ENCODE results near the gene NPIPA2.
"Not testable (repeated sequence)": the region's sequence is repeated elsewhere in the genome, so short reads cannot be mapped to it uniquely, and the experiment has no call there.

The NPIPA2 gene

DNA sequence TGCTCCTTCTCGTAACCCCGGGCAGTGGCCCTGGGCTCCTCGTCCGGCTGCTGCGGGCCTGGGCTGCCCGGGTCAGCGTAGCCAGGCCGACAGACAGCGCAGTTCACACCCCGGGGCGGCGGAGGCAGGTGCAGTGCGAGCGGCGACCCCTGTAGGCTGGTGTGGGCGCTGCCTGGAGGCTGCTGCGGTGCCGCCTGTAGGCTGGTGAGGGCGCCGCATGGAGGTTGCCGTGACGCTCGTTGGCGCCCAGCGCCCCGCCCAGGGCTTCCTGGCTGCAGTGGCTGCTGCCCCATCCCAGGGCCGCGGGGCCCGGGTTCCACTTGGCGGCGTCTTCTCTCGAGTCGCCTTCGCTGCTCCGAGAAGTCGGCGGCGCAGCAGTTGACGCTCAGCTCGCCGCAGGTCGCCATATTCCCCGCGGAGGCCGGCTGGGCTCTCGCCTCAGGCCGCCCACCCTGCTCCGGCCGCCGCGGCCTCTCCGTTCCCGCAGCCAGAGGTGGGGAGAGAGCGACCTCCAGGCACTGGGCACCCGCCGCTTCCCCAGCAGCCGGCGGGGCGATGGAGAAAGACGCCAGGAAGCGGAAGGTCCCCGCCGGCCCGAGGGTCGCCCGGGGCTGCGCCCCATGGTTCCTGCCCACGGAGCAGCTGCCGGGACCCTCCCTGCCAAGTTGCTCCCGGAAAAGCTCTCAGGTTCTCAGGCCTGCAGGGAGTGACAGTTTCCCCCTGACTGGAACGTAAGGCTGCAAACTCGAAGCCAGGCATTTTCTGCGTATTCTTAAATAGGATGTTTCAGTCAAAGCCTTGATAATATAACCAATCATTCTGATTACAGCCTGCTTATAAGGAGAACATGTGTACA, at the start of gene NPIPA2:
Gene NPIPA2 (plus strand): TSS at position 261 of the 856 bp plus-strand sequence. CDS start 5,533 bp downstream, outside the sequence.
- not testable (repeated sequence) for H3K4me3 ChIP-seq (ENCODE audit: low read depth, low read length)

DNA sequence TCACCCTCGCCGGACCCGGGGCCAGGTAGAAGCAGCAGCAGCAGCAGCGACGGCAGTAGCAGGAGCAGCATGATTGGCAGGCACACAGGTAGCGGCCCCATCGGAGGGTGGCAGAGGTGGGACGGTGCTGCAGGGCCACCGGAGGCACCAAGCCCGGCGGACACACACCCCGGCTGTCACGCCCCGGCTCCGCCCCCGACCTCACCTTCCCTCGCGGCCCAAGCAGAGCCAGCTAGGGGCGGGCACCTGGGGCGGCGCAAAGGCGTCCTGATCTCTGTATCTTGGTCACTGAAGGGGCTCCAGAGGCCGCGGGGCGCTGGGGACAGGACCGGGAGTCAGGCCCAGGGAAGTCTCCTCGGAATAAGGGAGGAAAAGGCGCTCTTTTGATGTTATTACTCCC, 48.2 kb upstream of the NPIPA2 start, which contains the start of gene PLA2G10:
Gene PLA2G10 (minus strand): TSS at position 180 of the 400 bp plus-strand sequence. CDS start 79 bp downstream, at position 101.
- not testable (repeated sequence) for H3K4me3 ChIP-seq (ENCODE audit: low read depth, low read length)

DNA sequence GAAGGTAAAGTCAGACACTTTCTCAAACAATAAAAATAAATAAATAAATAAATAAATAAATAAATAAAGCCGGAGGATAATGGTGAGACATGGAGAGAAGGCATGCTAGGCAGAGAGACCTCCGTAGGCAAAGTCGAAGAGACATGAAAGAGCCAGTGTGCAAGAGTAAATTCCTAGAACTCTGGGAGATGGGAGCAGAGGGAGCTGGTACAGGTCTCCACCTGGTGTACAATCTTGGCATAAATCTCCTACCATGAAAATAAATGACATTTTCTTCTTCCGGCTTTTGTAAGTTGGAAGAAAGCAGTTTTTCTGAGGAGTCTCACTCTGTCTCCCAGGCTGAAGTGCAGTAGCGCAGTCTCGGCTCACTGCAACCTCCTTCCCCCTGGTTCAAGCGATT, 40.5 kb upstream of the NPIPA2 start:
- H3K4me3 ChIP-seq (ENCODE audit: low read depth, low read length) = not testable (repeated sequence)

DNA sequence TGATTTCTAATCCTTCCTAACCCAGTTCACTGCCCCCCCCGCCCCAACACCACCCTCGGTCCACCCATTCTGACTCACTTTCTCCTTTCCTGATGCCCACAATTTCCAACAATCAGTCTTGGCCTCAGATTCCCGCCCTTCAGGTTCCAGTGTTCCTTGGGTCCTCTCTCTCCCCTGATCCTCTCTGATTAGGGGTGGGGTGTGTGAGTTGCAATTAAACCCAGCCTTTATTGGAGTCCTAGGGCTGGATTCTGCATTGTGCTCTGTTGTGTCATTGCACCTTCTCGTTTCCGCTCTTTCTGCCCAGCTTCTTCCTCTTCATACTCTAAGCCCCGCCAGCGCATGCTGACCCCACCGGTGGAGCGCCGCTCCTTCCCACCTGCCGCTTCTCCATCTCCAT, 39.7 kb upstream of the NPIPA2 start:
- not testable (repeated sequence) for H3K4me3 ChIP-seq (ENCODE audit: low read depth, low read length)

GRCh38 chr16:14703156-14704011, 38.9 kb upstream of the NPIPA2 start, which contains the start of gene NPIPA3:
TSS of gene NPIPA3 (plus strand) at chr16:14703411. CDS start at chr16:14708944, 5,533 bp downstream.
- not testable (repeated sequence) for H3K4me3 ChIP-seq (ENCODE audit: low read depth, low read length)

DNA sequence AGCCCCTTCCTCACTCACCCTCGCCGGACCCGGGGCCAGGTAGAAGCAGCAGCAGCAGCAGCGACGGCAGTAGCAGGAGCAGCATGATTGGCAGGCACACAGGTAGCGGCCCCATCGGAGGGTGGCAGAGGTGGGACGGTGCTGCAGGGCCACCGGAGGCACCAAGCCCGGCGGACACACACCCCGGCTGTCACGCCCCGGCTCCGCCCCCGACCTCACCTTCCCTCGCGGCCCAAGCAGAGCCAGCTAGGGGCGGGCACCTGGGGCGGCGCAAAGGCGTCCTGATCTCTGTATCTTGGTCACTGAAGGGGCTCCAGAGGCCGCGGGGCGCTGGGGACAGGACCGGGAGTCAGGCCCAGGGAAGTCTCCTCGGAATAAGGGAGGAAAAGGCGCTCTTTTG, 9.1 kb upstream of the NPIPA2 start:
- H3K4me3 ChIP-seq (ENCODE audit: low read depth, low read length) = not testable (repeated sequence)

DNA sequence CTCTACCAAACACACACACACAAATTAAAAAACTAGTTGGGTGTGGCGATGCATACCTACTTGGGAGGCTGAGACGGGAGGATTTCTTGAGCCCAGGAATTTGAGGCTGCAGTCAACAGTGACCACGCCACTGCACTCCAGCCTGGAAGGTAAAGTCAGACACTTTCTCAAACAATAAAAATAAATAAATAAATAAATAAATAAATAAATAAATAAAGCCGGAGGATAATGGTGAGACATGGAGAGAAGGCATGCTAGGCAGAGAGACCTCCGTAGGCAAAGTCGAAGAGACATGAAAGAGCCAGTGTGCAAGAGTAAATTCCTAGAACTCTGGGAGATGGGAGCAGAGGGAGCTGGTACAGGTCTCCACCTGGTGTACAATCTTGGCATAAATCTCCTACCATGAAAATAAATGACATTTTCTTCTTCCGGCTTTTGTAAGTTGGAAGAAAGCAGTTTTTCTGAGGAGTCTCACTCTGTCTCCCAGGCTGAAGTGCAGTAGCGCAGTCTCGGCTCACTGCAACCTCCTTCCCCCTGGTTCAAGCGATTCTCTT, 1.4 kb upstream of the NPIPA2 start:
- H3K4me3 ChIP-seq (ENCODE audit: low read depth, low read length) = not testable (repeated sequence)

- H3K4me3 ChIP-seq (ENCODE audit: low read depth, low read length) = not testable (repeated sequence)
Measured at GRCh38 chr16:14741794-14742193, 539 bp upstream of the NPIPA2 start.

DNA sequence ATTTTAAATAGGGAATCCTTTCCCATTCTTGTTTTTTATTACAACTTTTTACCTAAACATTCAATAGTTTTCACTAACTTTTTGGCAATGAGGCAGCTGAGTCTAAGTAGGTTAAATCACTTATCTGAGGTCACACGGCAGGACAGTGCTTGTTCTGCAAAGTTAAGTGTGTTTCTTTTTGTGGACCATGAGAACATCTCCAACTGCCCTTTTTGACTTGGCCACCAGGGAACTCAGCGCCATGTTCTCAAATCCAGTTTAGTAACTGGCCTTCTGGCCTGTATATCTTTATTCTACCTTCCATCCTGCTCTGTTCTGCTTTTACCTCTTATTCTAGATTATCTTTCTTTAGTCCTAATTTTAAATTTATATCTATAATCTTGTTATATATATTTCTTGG, 31.3 kb downstream of the NPIPA2 start:
- H3K4me3 ChIP-seq (ENCODE audit: low read depth, low read length) = not testable (repeated sequence)

DNA sequence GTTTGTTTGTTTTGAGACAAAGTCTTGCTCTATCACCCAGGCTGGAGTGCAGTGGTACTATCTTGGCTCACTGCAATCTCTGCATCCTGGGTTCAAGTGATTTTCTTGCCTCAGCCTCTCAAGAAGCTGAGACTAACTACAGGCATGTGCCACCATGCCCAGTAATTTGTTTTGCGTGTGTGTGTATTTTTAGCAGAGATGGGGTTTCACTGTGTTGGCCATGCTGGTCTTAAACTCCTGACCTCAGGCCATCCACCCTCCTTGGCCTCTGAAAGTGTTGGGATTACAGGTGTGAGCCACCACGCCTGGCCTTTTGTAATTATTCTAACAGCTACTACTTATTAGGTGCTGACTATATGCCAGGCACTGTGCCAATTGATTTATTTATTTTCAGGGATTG, 33.3 kb downstream of the NPIPA2 start:
- H3K4me3 ChIP-seq (ENCODE audit: low read depth, low read length) = not testable (repeated sequence)

GRCh38 chr16:14776763-14777162, 34.4 kb downstream of the NPIPA2 start:
- not testable (repeated sequence) for H3K4me3 ChIP-seq (ENCODE audit: low read depth, low read length)

GRCh38 chr16:14779368-14779877, 37.1 kb downstream of the NPIPA2 start:
- not testable (repeated sequence) for H3K4me3 ChIP-seq (ENCODE audit: low read depth, low read length)

DNA sequence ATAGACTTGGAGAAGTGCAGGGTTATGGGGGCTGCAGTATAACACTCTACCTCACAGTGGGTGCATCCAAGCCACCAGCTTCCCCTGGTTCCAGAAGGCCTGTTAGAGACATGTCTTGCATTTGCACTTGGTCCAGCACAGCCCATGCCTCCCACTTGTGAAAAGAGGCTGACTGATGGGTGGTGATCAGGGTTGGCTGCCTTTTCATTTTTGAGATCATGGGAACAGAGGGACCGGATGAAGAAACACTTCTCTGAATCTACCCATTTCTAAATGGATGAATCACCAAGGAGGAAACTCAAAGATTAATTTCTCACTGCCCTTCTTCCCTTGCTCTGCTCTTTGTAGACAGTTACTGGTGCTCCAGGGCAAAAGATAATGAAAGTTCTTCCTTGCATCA, 43.8 kb downstream of the NPIPA2 start:
- not testable (repeated sequence) for H3K4me3 ChIP-seq (ENCODE audit: low read depth, low read length)

DNA sequence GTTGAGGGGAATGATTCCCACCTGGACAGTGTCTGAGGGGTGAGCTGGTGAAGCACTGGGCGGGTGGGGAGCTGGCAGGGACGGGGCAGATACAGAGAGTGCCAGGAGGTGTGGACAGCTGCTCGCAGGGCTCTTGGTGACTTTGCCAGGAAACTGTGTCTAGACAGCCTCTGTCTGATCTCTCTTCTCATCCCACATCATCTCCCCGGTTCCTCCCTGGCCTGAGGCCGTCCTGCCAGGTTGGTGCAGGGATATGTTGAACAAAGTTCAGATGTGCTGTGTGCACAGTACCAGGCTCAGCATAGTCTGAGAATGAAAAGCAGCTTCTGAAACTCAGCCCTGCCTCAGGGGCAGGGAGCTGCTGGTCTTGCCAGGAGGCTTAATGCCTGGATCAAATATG, 47.2 kb downstream of the NPIPA2 start:
- H3K4me3 ChIP-seq (ENCODE audit: low read depth, low read length) = not testable (repeated sequence)

DNA sequence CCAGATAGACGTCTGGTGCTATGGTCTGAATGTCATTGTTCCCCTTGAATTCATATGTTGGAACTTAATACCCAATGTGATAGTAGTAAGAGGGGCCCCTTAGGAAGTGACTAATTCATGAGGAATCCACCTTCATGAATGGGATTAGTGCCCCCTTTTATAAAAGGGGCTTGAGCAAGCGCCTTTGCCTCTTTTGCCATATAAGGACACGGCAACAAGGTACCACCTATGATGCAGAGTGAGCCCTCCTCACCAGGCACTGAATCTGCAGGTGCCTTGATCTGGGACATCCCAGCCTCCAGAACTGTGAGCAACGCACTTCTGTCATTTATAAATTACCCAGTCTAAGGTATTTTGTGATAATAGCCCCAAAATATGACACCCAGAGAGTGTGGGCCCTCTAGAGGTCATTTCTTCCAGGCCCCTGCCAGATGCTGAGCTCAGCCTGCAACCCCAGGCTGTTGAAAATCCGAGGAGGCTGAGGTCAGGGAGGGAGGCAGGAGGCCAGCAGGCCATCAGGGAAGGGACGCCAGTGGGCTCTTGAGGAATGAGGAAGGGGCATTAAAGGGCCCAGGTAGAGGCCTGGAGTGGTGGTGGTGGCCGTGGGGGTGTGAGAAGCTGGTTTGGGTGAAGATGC, 48.1 kb downstream of the NPIPA2 start:
- not testable (repeated sequence) for H3K4me3 ChIP-seq (ENCODE audit: low read depth, low read length)

- H3K4me3 ChIP-seq (ENCODE audit: low read depth, low read length) = not testable (repeated sequence)
Measured at GRCh38 chr16:14792914-14793313, 50.6 kb downstream of the NPIPA2 start.

- H3K4me3 ChIP-seq (ENCODE audit: low read depth, low read length) = not testable (repeated sequence)
Measured at GRCh38 chr16:14797558-14797957, 55.2 kb downstream of the NPIPA2 start.

- not testable (repeated sequence) for H3K4me3 ChIP-seq (ENCODE audit: low read depth, low read length)
Measured at GRCh38 chr16:14803577-14803976, 61.2 kb downstream of the NPIPA2 start.

GRCh38 chr16:14807184-14807678, 64.9 kb downstream of the NPIPA2 start:
- H3K4me3 ChIP-seq (ENCODE audit: low read depth, low read length) = not testable (repeated sequence)

GRCh38 chr16:14813890-14814289, 71.6 kb downstream of the NPIPA2 start:
- H3K4me3 ChIP-seq (ENCODE audit: low read depth, low read length) = not testable (repeated sequence)
